ENCODE measurements around the gene FHAD1.
"Not testable (repeated sequence)": the region's sequence is repeated elsewhere in the genome, so short reads cannot be mapped to it uniquely, and the experiment has no call there.

The FHAD1 gene

GRCh38 chr1:15426492-15427279 lies 179.7 kb downstream of the FHAD1 start:
- Histone ChIP-seq H3K79me2 (peaks cover 20% of the 10 kb centered on the region), H3K27ac (no peak overlapping the region), H3K36me3 (ENCODE audit: control insufficient read depth, insufficient read depth, low read length) (no peaks in the 10 kb centered on the region), H3K4me2 (ENCODE audit: low read length) (no peak overlapping the region), H3K9me3 (ENCODE audit: control insufficient read depth, low read length) (no peaks in the 10 kb centered on the region), H3K27me3 (ENCODE audit: control insufficient read depth, insufficient read depth, low read length) (no peaks in the 10 kb centered on the region), H3K9ac (no peak overlapping the region), H2AFZ (no peak overlapping the region), H3K4me3 (ENCODE audit: low read depth, low read length) (no peak overlapping the region), H3K4me1 (no peaks in the 10 kb centered on the region)
- TF ChIP-seq CTCF (IDR thresholded peaks at IDR 0.05): no peak

- Histone ChIP-seq H3K9ac (no peak overlapping the region), H3K9me3 (ENCODE audit: control insufficient read depth, low read length) (no peaks in the 10 kb centered on the region), H3K27ac (no peak overlapping the region), H3K4me1 (no peaks in the 10 kb centered on the region), H3K27me3 (ENCODE audit: control insufficient read depth, insufficient read depth, low read length) (no peaks in the 10 kb centered on the region), H3K4me2 (ENCODE audit: low read length) (no peak overlapping the region), H3K36me3 (ENCODE audit: control insufficient read depth, insufficient read depth, low read length) (no peaks in the 10 kb centered on the region), H3K4me3 (ENCODE audit: low read depth, low read length) (no peak overlapping the region), H2AFZ (no peak overlapping the region), H3K79me2 (peaks cover 17% of the 10 kb centered on the region)
- no peak for TF ChIP-seq CTCF (IDR thresholded peaks at IDR 0.05)
These were observed 180.2 kb downstream of the FHAD1 start for GRCh38 chr1:15427280-15427666.

DNA sequence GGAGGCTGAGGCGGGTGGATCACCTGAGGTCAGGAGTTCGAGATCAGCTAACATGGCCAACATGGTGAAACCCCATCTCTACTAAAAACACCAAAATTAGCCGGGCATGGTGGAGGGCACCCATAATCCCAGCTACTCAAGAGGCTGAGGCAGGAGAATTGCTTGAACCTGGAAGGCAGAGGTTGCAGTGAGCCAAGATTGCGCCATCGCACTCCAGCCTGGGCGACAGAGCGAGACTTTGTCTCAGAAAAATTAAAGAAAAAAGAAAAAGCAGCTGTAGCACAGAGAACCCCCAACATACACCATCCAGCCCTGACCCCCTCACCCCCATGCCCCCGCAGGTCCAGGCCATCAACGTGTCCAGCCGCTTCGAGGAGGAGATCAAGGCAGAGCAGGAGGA lies 181.2 kb downstream of the FHAD1 start:
- H3K27me3 ChIP-seq (ENCODE audit: control insufficient read depth, insufficient read depth, low read length); H3K79me2 ChIP-seq; H3K4me2 ChIP-seq (ENCODE audit: low read length); H3K9me3 ChIP-seq (ENCODE audit: control insufficient read depth, low read length); H3K9ac ChIP-seq; H3K4me3 ChIP-seq (ENCODE audit: low read depth, low read length); H2AFZ ChIP-seq; H3K27ac ChIP-seq; H3K4me1 ChIP-seq; H3K36me3 ChIP-seq (ENCODE audit: control insufficient read depth, insufficient read depth, low read length): not testable (repeated sequence)

- H3K9ac ChIP-seq: no peak overlapping the region
- no peak overlapping the region for H3K27ac ChIP-seq
- no peak for TF ChIP-seq CTCF (IDR thresholded peaks at IDR 0.05)
- H2AFZ ChIP-seq: no peak overlapping the region
- no peaks in the 10 kb centered on the region for H3K4me1 ChIP-seq
- H3K4me3 ChIP-seq (ENCODE audit: low read depth, low read length): no peak overlapping the region
- H3K36me3 ChIP-seq (ENCODE audit: control insufficient read depth, insufficient read depth, low read length): no peaks in the 10 kb centered on the region
- no peaks in the 10 kb centered on the region for H3K9me3 ChIP-seq (ENCODE audit: control insufficient read depth, low read length)
- H3K27me3 ChIP-seq (ENCODE audit: control insufficient read depth, insufficient read depth, low read length): no peaks in the 10 kb centered on the region
- H3K79me2 ChIP-seq: peaks cover 5% of the 10 kb centered on the region
- no peak overlapping the region for H3K4me2 ChIP-seq (ENCODE audit: low read length)
These were observed 181.9 kb downstream of the FHAD1 start for GRCh38 chr1:15428815-15429435.

- Histone ChIP-seq H3K27ac (no peak overlapping the region), H2AFZ (no peak overlapping the region), H3K36me3 (ENCODE audit: control insufficient read depth, insufficient read depth, low read length) (no peaks in the 10 kb centered on the region), H3K27me3 (ENCODE audit: control insufficient read depth, insufficient read depth, low read length) (no peaks in the 10 kb centered on the region), H3K4me2 (ENCODE audit: low read length) (no peak overlapping the region), H3K4me1 (no peaks in the 10 kb centered on the region), H3K9me3 (ENCODE audit: control insufficient read depth, low read length) (no peaks in the 10 kb centered on the region), H3K79me2 (peaks cover 4% of the 10 kb centered on the region), H3K9ac (no peak overlapping the region), H3K4me3 (ENCODE audit: low read depth, low read length) (no peak overlapping the region)
- TF ChIP-seq CTCF (IDR thresholded peaks at IDR 0.05): no peak
These were observed 182.7 kb downstream of the FHAD1 start for GRCh38 chr1:15429701-15430149.

Measured in parathyroid adenoma (tissue), 2 donors.